ENCODE measurements around the gene C4orf50. TPM values are rescaled to one million over a fixed set of nuclear protein-coding genes. Genes with fewer than 3 reads are reported as not detected.

Gene C4orf50
- total RNA-seq, 4 donors from 2014 or later, result 0.14 to 4.9 (median 0.32) TPM; not detected in 1

- Histone ChIP-seq H3K4me1 (no peaks in the 10 kb centered on the region), H3K4me3 (no peak overlapping the region), H3K9me3 (no peaks in the 10 kb centered on the region), H3K36me3 (no peaks in the 10 kb centered on the region), H3K27me3 (no peaks in the 10 kb centered on the region), H3K27ac (no peak overlapping the region)
- intact Hi-C loops (cut with DNase I; ENCODE audit: low total_unique reads), result no loop called here
- in situ Hi-C loops (cut with MboI; ENCODE audit: low pct_ligation_motif_present in 1 of 4, low pct_unique_long_range_greater_than_20kb in 1 of 4, low sequenced_read_pairs in 3 of 4), result no loop called here
- 73% methylated on average over 5 of the region's 6 CpGs; no CpG with 5 or more reads in 1 of the 2 donors for WGBS, 2 donors (ENCODE audit: low coverage in 1 of 2)
- no peak for DNase-seq
- no peak for TF ChIP-seq POLR2AphosphoS5 (IDR thresholded peaks at IDR 0.05)
Observed at GRCh38 chr4:5967783-5968182, 50.4 kb downstream of the C4orf50 start.

GRCh38 chr4:5965225-5965624 lies 53.0 kb downstream of the C4orf50 start:
- DNase-seq, result no peak
- intact Hi-C loops (cut with DNase I; ENCODE audit: low total_unique reads), result no loop called here
- TF ChIP-seq CTCF (IDR thresholded peaks at IDR 0.05) (no peak), EP300 (IDR thresholded peaks at IDR 0.05; ENCODE audit: low read depth) (no peak), POLR2AphosphoS5 (IDR thresholded peaks at IDR 0.05) (no peak), POLR2A (IDR thresholded peaks at IDR 0.05) (no peak)
- Histone ChIP-seq H3K4me1 (no peaks in the 10 kb centered on the region), H3K36me3 (no peaks in the 10 kb centered on the region), H3K27me3 (no peaks in the 10 kb centered on the region), H3K27ac (no peak overlapping the region), H3K9me3 (no peaks in the 10 kb centered on the region), H3K4me3 (no peak overlapping the region)
- WGBS, 2 donors (ENCODE audit: low coverage in 1 of 2), result 86 to 100% methylated on average over 4 to 9 of the region's 9 CpGs
- in situ Hi-C loops (cut with MboI; ENCODE audit: low pct_ligation_motif_present in 1 of 4, low pct_unique_long_range_greater_than_20kb in 1 of 4, low sequenced_read_pairs in 3 of 4), result no loop called here

- no peaks in the 10 kb centered on the region for H3K36me3 ChIP-seq
- in situ Hi-C loops (cut with MboI; ENCODE audit: low pct_ligation_motif_present in 1 of 4, low pct_unique_long_range_greater_than_20kb in 1 of 4, low sequenced_read_pairs in 3 of 4) (no loop called here), intact Hi-C loops (cut with DNase I; ENCODE audit: low total_unique reads) (no loop called here)
- no peaks in the 10 kb centered on the region for H3K9me3 ChIP-seq
- 5 to 34% methylated on average over 3 to 5 of the region's 5 CpGs for WGBS, 2 donors (ENCODE audit: low coverage in 1 of 2)
- H3K4me3 ChIP-seq, result no peak overlapping the region
- DNase-seq, result no peak
- H3K27ac ChIP-seq, result no peak overlapping the region
- TF ChIP-seq POLR2AphosphoS5 (IDR thresholded peaks at IDR 0.05) (no peak), EP300 (IDR thresholded peaks at IDR 0.05; ENCODE audit: low read depth) (no peak), CTCF (IDR thresholded peaks at IDR 0.05) (no peak), POLR2A (IDR thresholded peaks at IDR 0.05) (no peak)
- no peaks in the 10 kb centered on the region for H3K27me3 ChIP-seq
- no peaks in the 10 kb centered on the region for H3K4me1 ChIP-seq
Observed at GRCh38 chr4:5964030-5964429, 54.2 kb downstream of the C4orf50 start.

- in situ Hi-C loops (cut with MboI; ENCODE audit: low pct_ligation_motif_present in 1 of 4, low pct_unique_long_range_greater_than_20kb in 1 of 4, low sequenced_read_pairs in 3 of 4), result no loop called here
- intact Hi-C loops (cut with DNase I; ENCODE audit: low total_unique reads), result no loop called here
- 47% methylated on average over 2 of the region's 2 CpGs; no CpG with 5 or more reads in 1 of the 2 donors for WGBS, 2 donors (ENCODE audit: low coverage in 1 of 2)
Observed at GRCh38 chr4:5963611-5964010, 54.6 kb downstream of the C4orf50 start.

More at GRCh38 chr4:5963611-5964010, 54.6 kb downstream of the C4orf50 start:
- no peak overlapping the region for H3K4me3 ChIP-seq
- H3K9me3 ChIP-seq, result no peaks in the 10 kb centered on the region
- H3K36me3 ChIP-seq, result no peaks in the 10 kb centered on the region
- H3K27ac ChIP-seq, result no peak overlapping the region
- DNase-seq, result no peak
- TF ChIP-seq POLR2A (IDR thresholded peaks at IDR 0.05), result no peak
- TF ChIP-seq CTCF (IDR thresholded peaks at IDR 0.05), result no peak
- no peaks in the 10 kb centered on the region for H3K4me1 ChIP-seq
- no peaks in the 10 kb centered on the region for H3K27me3 ChIP-seq
